GM23248 (cell line): ENCODE measurements around the gene TAS2R41. TPM values are rescaled to one million over a fixed set of nuclear protein-coding genes. Genes with fewer than 3 reads are reported as not detected.
"Not testable (repeated sequence)": the region's sequence is repeated elsewhere in the genome, so short reads cannot be mapped to it uniquely, and the experiment has no call there.

Experiments
- DNase-seq: peaks from one replicate; pipeline ENCODE4 v3.0.0-alpha.2; 2015
- H2AFZ ChIP-seq: fragments of 200-600 bp; sonication (generic); 2 replicates; pipeline ENCODE4 v1.6.1; 2016; ENCODE audit warnings: antibody characterized with exemption
- H3F3A ChIP-seq: fragments of 200-600 bp; sonication (generic); 2 replicates; pipeline ENCODE4 v1.6.1; 2016; ENCODE audit warnings: mild to moderate bottlenecking, antibody characterized with exemption, mixed run types; ENCODE audit not compliant: insufficient read depth
- H3K27ac ChIP-seq: fragments of 200-600 bp; sonication (generic); 2 replicates; pipeline ENCODE4 v1.5.1; 2016; ENCODE audit warnings: mild to moderate bottlenecking
- H3K27me3 ChIP-seq: fragments of 200-600 bp; sonication (generic); replicated peaks from 2 replicates; pipeline ENCODE4 v1.6.1; 2016; ENCODE audit warnings: mild to moderate bottlenecking; ENCODE audit not compliant: insufficient read depth
- H3K36me3 ChIP-seq: fragments of 200-600 bp; sonication (generic); 2 replicates; pipeline ENCODE4 v1.6.1; 2016; ENCODE audit warnings: low read depth, mild to moderate bottlenecking
- H3K4me1 ChIP-seq: fragments of 200-600 bp; sonication (generic); 2 replicates; pipeline ENCODE4 v1.6.1; 2016; ENCODE audit warnings: mild to moderate bottlenecking; ENCODE audit not compliant: insufficient read depth
- H3K4me2 ChIP-seq: fragments of 200-600 bp; sonication (generic); one replicate; pipeline ENCODE4 v1.6.1; 2016; ENCODE audit warnings: mild to moderate bottlenecking; ENCODE audit not compliant: unreplicated experiment
- H3K4me3 ChIP-seq: fragments of 200-600 bp; sonication (generic); 2 replicates; pipeline ENCODE4 v1.5.1; 2016; ENCODE audit warnings: mild to moderate bottlenecking
- H3K79me2 ChIP-seq: fragments of 200-600 bp; sonication (generic); 2 replicates; pipeline ENCODE4 v1.6.1; 2016; ENCODE audit warnings: mild to moderate bottlenecking; ENCODE audit not compliant: insufficient read depth
- H3K9ac ChIP-seq: fragments of 200-600 bp; sonication (generic); 2 replicates; pipeline ENCODE4 v1.6.1; 2016; ENCODE audit warnings: mild to moderate bottlenecking
- H3K9me2 ChIP-seq: fragments of 200-600 bp; sonication (generic); 2 replicates; pipeline ENCODE4 v1.6.1; 2016; ENCODE audit warnings: mixed run types, mild to moderate bottlenecking, moderate library complexity; ENCODE audit not compliant: insufficient read depth
- H3K9me3 ChIP-seq: fragments of 200-600 bp; sonication (generic); one replicate; pipeline ENCODE4 v1.6.1; 2017; ENCODE audit warnings: low read depth
- H4K20me1 ChIP-seq: fragments of 200-600 bp; sonication (generic); 2 replicates; pipeline ENCODE4 v1.6.0; 2016; ENCODE audit not compliant: insufficient read depth
- EZH2 ChIP-seq: fragments of 200-600 bp; sonication (generic); IDR thresholded peaks from 2 replicates; pipeline ENCODE4 v1.6.1; 2018; ENCODE audit warnings: antibody characterized with exemption, mild to moderate bottlenecking; ENCODE audit not compliant: insufficient read depth, poor library complexity, severe bottlenecking
- EZH2phosphoT487 ChIP-seq: fragments of 200-600 bp; sonication (generic); IDR thresholded peaks from 2 replicates; pipeline ENCODE4 v1.6.1; 2018; ENCODE audit warnings: antibody characterized with exemption, moderate library complexity, mild to moderate bottlenecking, low read depth; ENCODE audit not compliant: insufficient read depth
- WGBS, 2 experiments: methylation state at CpG; one replicate each; pipeline ENCODE4 v1.1.6; 2015 to 2017; ENCODE audit warnings: low lambda C conversion rate in 2 of 2, low coverage in 1 of 2; ENCODE audit errors: missing lambda C conversion rate in 2 of 2; 5-methylcytosine and 5-hydroxymethylcytosine counted together
- in situ Hi-C: fragments of 300-500 bp; cut with MboI; formaldehyde crosslinking; loops from 2 replicates; pipeline ENCODE4 v1.15.0; 2020
- polyA plus RNA-seq: library from polyadenylated mRNA; unstranded; fragments of >200 nt; fragmentation: Nextera tagmentation; extraction: Ambion mirVana; gene quantifications from 2 replicates; pipeline ENCODE4 v1.2.1, GENCODE V29; 2016
- total RNA-seq: library from RNA; depleted of rRNA; stranded (reverse); fragments of >200 nt; shearing (Covaris generic); gene quantifications from 2 replicates; pipeline ENCODE4 v1.2.3, GENCODE V29; 2014; rRNA removed

The TAS2R41 gene
- total and polyA plus RNA-seq, 2 experiments from 2014 or later = not detected

DNA sequence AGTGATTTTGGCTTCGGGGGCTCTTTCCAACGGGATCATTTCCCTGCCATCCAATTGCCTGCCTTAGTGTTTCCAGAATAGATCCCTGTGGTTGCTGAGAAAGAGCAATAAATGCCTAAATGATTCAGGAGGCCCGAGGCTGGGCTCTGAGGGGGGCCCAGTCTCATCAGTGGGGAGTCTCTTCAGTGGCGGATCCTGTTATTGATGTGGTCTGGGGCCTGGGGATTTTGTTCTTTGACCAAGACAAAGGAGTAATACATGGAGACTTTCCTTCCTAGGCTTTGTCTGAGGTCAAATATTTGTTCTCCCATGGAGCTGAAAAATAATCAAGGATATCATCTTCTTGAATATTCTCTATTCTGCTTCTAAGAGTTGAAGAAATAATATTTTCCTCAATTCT lies 40.8 kb downstream of the TAS2R41 start:
- H3K79me2 ChIP-seq = no peaks in the 10 kb centered on the region

DNA sequence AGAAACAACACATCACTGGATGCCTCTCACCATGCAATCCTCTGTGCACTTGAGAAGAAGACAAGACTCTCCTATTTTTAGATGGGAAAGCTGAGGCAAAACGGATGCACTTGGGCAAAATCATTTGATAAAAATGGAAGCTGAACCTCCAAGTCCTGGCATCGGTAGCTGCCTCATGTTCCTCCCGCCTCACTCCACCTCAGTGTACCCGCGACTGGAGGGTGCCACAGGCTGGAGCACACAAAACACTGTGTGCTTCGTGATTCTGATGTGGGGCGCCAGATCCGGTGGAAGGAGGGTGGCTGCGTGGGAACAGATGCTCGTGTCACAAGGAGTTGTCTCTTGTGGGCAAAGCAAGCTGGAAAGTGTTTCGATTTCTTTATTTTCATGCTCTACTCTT lies 41.3 kb downstream of the TAS2R41 start:
- Histone ChIP-seq H3K4me2 (no peak overlapping the region), H3F3A (no peaks in the 10 kb centered on the region), H3K9me2 (no peaks in the 10 kb centered on the region), H3K4me1 (0 out of 2 replicates have a peak, but pooled peaks cover 16% of the 10 kb centered on the region), H2AFZ (no peak overlapping the region), H3K27ac (no peak overlapping the region), H4K20me1 (no peaks in the 10 kb centered on the region), H3K27me3 (no peaks in the 10 kb centered on the region), H3K9me3 (no peaks in the 10 kb centered on the region), H3K36me3 (no peaks in the 10 kb centered on the region), H3K79me2 (no peaks in the 10 kb centered on the region), H3K9ac (no peak overlapping the region), H3K4me3 (no peak overlapping the region)
- no peak for TF ChIP-seq EZH2
- TF ChIP-seq EZH2phosphoT487 = no peak
- in situ Hi-C loops = no loop called here
- 91 to 99% methylated on average over 8 to 11 of the region's 11 CpGs for WGBS, 2 experiments
- DNase-seq = no peak

More for the DNA sequence above, 40.8 kb downstream of the TAS2R41 start:
- Histone ChIP-seq H3K36me3 (no peaks in the 10 kb centered on the region), H3K4me3 (no peak overlapping the region), H3K9ac (no peak overlapping the region), H3K27ac (no peak overlapping the region), H3K4me1 (0 out of 2 replicates have a peak, but pooled peaks cover 16% of the 10 kb centered on the region), H3K27me3 (no peaks in the 10 kb centered on the region), H3F3A (no peaks in the 10 kb centered on the region), H4K20me1 (no peaks in the 10 kb centered on the region), H3K4me2 (no peak overlapping the region), H3K9me3 (no peaks in the 10 kb centered on the region), H2AFZ (no peak overlapping the region), H3K9me2 (no peaks in the 10 kb centered on the region)
- 35 to 38% methylated on average over 4 of the region's 4 CpGs for WGBS, 2 experiments
- TF ChIP-seq EZH2 (no peak), EZH2phosphoT487 (no peak)
- in situ Hi-C loops = no loop called here
- no peak for DNase-seq

DNA sequence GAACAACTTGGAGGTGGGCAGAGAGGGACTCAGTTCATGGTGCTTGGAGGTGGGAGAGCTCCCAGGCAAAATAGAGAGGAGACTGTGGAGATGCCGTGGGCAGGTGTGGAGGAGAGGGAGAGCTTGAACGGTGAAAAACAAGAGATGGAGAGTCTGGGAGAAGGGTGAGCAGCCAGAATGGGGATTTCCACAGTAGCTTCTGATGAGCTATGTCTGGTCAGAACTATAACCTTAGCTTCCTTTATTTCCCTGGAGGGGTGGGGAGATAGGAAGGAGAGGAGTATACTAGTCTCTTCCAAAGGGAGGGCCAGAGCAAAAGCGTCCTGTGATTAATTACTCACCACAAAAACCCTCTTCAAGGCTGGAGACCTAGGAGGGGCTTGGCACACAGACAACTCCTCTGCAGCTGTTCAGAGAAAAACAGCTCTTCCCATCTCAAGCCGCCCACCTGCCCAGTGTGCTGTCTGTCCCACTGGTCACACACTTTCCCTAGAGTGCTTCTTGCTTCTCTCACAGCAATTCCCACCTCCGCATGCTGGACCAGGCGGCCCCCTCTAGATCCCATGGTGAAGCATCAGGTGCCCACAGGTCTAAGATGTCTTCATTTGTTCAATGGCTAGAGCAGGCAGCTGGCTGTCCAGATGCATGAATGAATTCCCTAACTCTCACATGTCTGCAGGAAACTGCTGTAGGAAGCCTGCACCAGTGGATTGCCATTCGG lies 41.9 kb downstream of the TAS2R41 start:
- Histone ChIP-seq H3K9ac (no peak overlapping the region), H3K4me2 (no peak overlapping the region)
- WGBS, 2 experiments = 73 to 80% methylated on average over 7 of the region's 7 CpGs

DNA sequence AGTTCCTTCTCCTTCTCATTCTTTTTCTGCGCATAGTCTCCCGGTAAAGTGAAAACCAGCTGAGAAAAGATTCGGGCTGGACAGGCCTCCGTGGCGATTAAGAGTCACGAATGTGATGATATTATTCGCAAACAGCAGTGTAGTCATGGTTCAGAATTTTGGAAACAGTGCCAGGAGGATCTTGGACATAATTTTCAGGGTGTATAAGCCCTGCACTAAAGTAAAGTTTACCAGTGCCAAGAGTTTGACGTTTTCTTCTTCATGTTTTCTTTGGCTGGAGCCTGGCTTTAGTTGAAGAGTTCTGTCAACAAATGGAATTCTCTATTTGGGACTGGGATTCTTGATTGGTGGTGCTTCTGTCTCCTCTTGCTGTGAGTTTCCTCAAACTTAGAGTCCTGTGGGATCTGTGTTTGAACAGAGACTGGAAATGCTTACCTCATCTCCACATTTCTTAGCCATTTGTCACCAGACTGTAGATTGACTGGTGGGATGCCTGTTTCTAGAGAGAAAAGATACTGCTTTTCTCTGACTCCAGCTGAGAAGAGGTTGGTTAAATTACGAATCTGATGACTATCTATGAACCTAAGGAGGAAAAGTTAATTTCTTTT lies 44.7 kb downstream of the TAS2R41 start:
- H3K9me3 ChIP-seq, H2AFZ ChIP-seq, DNase-seq, H3K4me1 ChIP-seq, H3K9ac ChIP-seq, H3K27me3 ChIP-seq, in situ Hi-C loops, H3F3A ChIP-seq, H3K27ac ChIP-seq, H3K4me3 ChIP-seq, H3K79me2 ChIP-seq, H3K36me3 ChIP-seq, H4K20me1 ChIP-seq, H3K4me2 ChIP-seq, H3K9me2 ChIP-seq: not testable (repeated sequence)
- no CpG with 5 or more reads among the region's 9 CpGs for WGBS, 2 experiments

More for the DNA sequence above, 41.9 kb downstream of the TAS2R41 start:
- Histone ChIP-seq H3F3A (no peaks in the 10 kb centered on the region), H2AFZ (no peak overlapping the region), H3K9me3 (no peaks in the 10 kb centered on the region), H4K20me1 (no peaks in the 10 kb centered on the region), H3K9me2 (no peaks in the 10 kb centered on the region), H3K36me3 (no peaks in the 10 kb centered on the region), H3K27me3 (no peaks in the 10 kb centered on the region), H3K27ac (no peak overlapping the region), H3K4me3 (no peak overlapping the region), H3K79me2 (no peaks in the 10 kb centered on the region), H3K4me1 (0 out of 2 replicates have a peak, but pooled peaks cover 15% of the 10 kb centered on the region)
- TF ChIP-seq EZH2phosphoT487 (no peak), EZH2 (no peak)
- DNase-seq = peak; percentile 39
- in situ Hi-C loops = no loop called here

Other genes starting within 250 kb of the TAS2R41 start
- gene GSTK1, start 214.4 kb upstream of the TAS2R41 start, total RNA-seq = 119 and 132 TPM in 2 replicates
- gene GSTK1, start 214.4 kb upstream of the TAS2R41 start, polyA plus RNA-seq = 149 and 153 TPM in 2 replicates
- gene TMEM139, start 192.9 kb upstream of the TAS2R41 start, total RNA-seq = not detected in 2 replicates
- gene TMEM139, start 192.9 kb upstream of the TAS2R41 start, polyA plus RNA-seq = not detected in 2 replicates
- 9.2 and 12.9 TPM in 2 replicates for gene CASP2, start 189.5 kb upstream of the TAS2R41 start, total RNA-seq
- gene CASP2, start 189.5 kb upstream of the TAS2R41 start, polyA plus RNA-seq = 12.4 and 13.1 TPM in 2 replicates
- gene CLCN1, start 161.8 kb upstream of the TAS2R41 start, total RNA-seq = not detected in 2 replicates
- gene CLCN1, start 161.8 kb upstream of the TAS2R41 start, polyA plus RNA-seq = not detected in 2 replicates
- 3.0 TPM in 2 replicates for gene FAM131B, start 115.2 kb upstream of the TAS2R41 start, total RNA-seq
- 0.50 and 1.1 TPM in 2 replicates for gene FAM131B, start 115.2 kb upstream of the TAS2R41 start, polyA plus RNA-seq
- 140 and 148 TPM in 2 replicates for gene ZYX, start 96.5 kb upstream of the TAS2R41 start, total RNA-seq
- 380 and 396 TPM in 2 replicates for gene ZYX, start 96.5 kb upstream of the TAS2R41 start, polyA plus RNA-seq
- not detected in 2 replicates for gene EPHA1, start 69.0 kb upstream of the TAS2R41 start, total RNA-seq
- 0.80 and 0.83 TPM in 2 replicates for gene EPHA1, start 69.0 kb upstream of the TAS2R41 start, polyA plus RNA-seq
- gene TAS2R60, start 34.4 kb upstream of the TAS2R41 start, total RNA-seq = not detected in 2 replicates
- not detected in 2 replicates for gene TAS2R60, start 34.4 kb upstream of the TAS2R41 start, polyA plus RNA-seq
- not detected in 2 replicates for gene CTAGE15, start 93.9 kb downstream of the TAS2R41 start, total RNA-seq
- gene CTAGE15, start 93.9 kb downstream of the TAS2R41 start, polyA plus RNA-seq = not detected in 2 replicates
- gene TCAF2, start 143.1 kb downstream of the TAS2R41 start, total RNA-seq = 3.4 and 5.9 TPM in 2 replicates
- 1.9 and 2.7 TPM in 2 replicates for gene TCAF2, start 143.1 kb downstream of the TAS2R41 start, polyA plus RNA-seq